ENCODE measurements around the gene GAREM1. TPM values are rescaled to one million over a fixed set of nuclear protein-coding genes. Genes with fewer than 3 reads are reported as not detected.

The GAREM1 gene
- polyA plus RNA-seq, 1 of the 3 experiments (the other 2 are of a cell fraction): 2.8 TPM

DNA sequence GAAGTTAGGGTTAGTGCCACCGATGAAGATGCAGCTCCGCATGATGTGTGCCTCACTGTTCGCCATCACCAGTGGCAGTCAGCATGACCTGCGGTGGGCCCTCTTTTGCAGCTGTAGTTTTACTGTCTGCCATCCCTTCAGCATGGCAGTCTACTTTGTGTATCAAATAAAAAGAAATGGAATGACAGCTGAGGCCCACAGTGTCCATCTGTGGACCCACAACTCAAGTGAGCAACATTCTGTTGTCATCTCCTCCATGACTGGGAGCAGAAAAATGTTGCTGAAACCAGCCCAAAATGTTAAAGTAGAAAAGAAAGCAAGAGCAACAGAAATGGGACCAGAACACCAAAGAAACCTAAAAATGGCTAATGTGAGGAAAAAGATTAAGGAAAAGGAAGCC is 152.1 kb downstream of the GAREM1 start:
- Histone ChIP-seq H3K27ac (ENCODE audit: low read depth in 2 of 2, low read length in 1 of 2) (peak overlapping the region in 1 of 2 experiments; percentile 85; a peak in 2 of 4 replicates), H3K4me1 (ENCODE audit: control insufficient read depth in 1 of 2, insufficient read depth in 2 of 2, low read depth in 1 of 2, low read length in 1 of 2) (peaks cover 0 to 19% of the 10 kb centered on the region in 2 experiments; a peak in 2 of 4 replicates), H3K36me3 (replicated peaks in 1 of 2; ENCODE audit: control insufficient read depth in 1 of 2, insufficient read depth in 2 of 2, low read length in 1 of 2) (no peaks in the 10 kb centered on the region), H3K4me2 (no peak overlapping the region), H3K79me2 (ENCODE audit: insufficient read depth) (no peaks in the 10 kb centered on the region), H3K9me3 (no peaks in the 10 kb centered on the region), H3K9ac (no peak overlapping the region), H4K20me1 (ENCODE audit: insufficient read depth) (no peaks in the 10 kb centered on the region), H2AFZ (ENCODE audit: low read depth) (no peak overlapping the region), H3K4me3 (ENCODE audit: low read depth in 2 of 2, low read length in 1 of 2) (no peak overlapping the region), H3K9me2 (no peaks in the 10 kb centered on the region), H3F3A (replicated peaks; ENCODE audit: insufficient read depth) (peaks cover 16% of the 10 kb centered on the region), H3K27me3 (ENCODE audit: insufficient read depth) (no peaks in the 10 kb centered on the region)
- ChIA-PET CTCF (interaction anchor here (1.4 kb wide), 1 partner anchor 152 kb away, joined by 4 read pairs; the partner anchor contains the start of gene GAREM1), POLR2A (no interaction called here)
- DNase-seq: no peak
- TF ChIP-seq, protein P1, sequence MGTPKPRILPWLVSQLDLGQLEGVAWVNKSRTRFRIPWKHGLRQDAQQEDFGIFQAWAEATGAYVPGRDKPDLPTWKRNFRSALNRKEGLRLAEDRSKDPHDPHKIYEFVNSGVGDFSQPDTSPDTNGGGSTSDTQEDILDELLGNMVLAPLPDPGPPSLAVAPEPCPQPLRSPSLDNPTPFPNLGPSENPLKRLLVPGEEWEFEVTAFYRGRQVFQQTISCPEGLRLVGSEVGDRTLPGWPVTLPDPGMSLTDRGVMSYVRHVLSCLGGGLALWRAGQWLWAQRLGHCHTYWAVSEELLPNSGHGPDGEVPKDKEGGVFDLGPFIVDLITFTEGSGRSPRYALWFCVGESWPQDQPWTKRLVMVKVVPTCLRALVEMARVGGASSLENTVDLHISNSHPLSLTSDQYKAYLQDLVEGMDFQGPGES (IDR thresholded peaks at IDR 0.05; ENCODE audit: low read depth, low read length): no peak
- TF ChIP-seq, protein P2, sequence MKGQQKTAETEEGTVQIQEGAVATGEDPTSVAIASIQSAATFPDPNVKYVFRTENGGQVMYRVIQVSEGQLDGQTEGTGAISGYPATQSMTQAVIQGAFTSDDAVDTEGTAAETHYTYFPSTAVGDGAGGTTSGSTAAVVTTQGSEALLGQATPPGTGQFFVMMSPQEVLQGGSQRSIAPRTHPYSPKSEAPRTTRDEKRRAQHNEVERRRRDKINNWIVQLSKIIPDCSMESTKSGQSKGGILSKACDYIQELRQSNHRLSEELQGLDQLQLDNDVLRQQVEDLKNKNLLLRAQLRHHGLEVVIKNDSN (IDR thresholded peaks at IDR 0.05; ENCODE audit: borderline replicate concordance, low read depth): no peak
- TF ChIP-seq TAF1 (IDR thresholded peaks at IDR 0.05; ENCODE audit: borderline replicate concordance, low read depth, low read length): no peak
- 98% methylated on average over 4 of the region's 4 CpGs for WGBS (ENCODE audit: low lambda C conversion rate)

DNA sequence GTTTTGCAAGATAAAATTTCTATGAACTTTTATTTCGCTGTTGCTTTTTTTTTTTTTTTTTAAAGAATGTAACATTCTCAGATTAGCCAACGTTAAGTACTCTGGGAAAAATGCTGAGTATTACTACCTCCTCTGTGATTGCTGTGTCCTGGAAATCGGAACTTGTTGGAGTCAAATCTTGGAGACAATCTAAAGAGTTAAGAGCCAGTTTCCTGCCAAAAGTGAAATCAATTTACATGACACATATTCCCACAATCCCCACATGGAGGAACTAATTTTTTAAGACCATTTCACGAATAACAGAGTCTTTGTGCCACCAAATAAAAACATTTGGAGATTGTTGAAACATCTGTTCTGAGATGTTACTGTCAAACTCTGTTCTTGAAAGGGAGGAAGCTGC is 153.0 kb downstream of the GAREM1 start:
- peak overlapping the region; percentile 19; the same call in 1 of the 2 replicates for H3K9ac ChIP-seq
- DNase-seq: no peak
- no peaks in the 10 kb centered on the region for H3K79me2 ChIP-seq (ENCODE audit: insufficient read depth)
- peak overlapping the region; percentile 19 to 85; a peak in 3 of 4 replicates for H3K27ac ChIP-seq (ENCODE audit: low read depth in 2 of 2, low read length in 1 of 2)
- no peaks in the 10 kb centered on the region for H4K20me1 ChIP-seq (ENCODE audit: insufficient read depth)
- peaks cover 0 to 19% of the 10 kb centered on the region in 2 experiments; a peak in 2 of 4 replicates for H3K4me1 ChIP-seq (ENCODE audit: control insufficient read depth in 1 of 2, insufficient read depth in 2 of 2, low read depth in 1 of 2, low read length in 1 of 2)
- no peaks in the 10 kb centered on the region for H3K9me2 ChIP-seq
- peak overlapping the region; percentile 39; the same call in 1 of the 2 replicates for H2AFZ ChIP-seq (ENCODE audit: low read depth)
- H3K4me3 ChIP-seq (ENCODE audit: low read depth in 2 of 2, low read length in 1 of 2): peak overlapping the region in 1 of 2 experiments; percentile 31; a peak in 1 of 4 replicates
- H3F3A ChIP-seq (replicated peaks; ENCODE audit: insufficient read depth): peaks cover 16% of the 10 kb centered on the region
- H3K36me3 ChIP-seq (replicated peaks in 1 of 2; ENCODE audit: control insufficient read depth in 1 of 2, insufficient read depth in 2 of 2, low read length in 1 of 2): no peaks in the 10 kb centered on the region
- H3K27me3 ChIP-seq (ENCODE audit: insufficient read depth): no peaks in the 10 kb centered on the region
- POLR2A ChIA-PET: no interaction called here
- 23% methylated on average over 4 of the region's 4 CpGs for WGBS (ENCODE audit: low lambda C conversion rate)
- H3K9me3 ChIP-seq: no peaks in the 10 kb centered on the region
- H3K4me2 ChIP-seq: peak overlapping the region; percentile 45
- TF ChIP-seq TCF12 (IDR thresholded peaks at IDR 0.05): peak; percentile 47; the same call in 1 of the 2 replicates
- no peak for TF ChIP-seq RXRA (IDR thresholded peaks at IDR 0.05; ENCODE audit: borderline replicate concordance, low read depth)
- peak; percentile 17; the same call in 1 of the 2 replicates for TF ChIP-seq NFIC (IDR thresholded peaks at IDR 0.05; ENCODE audit: borderline replicate concordance)
- no peak for TF ChIP-seq TAF1 (IDR thresholded peaks at IDR 0.05; ENCODE audit: borderline replicate concordance, low read depth, low read length)
- CTCF ChIA-PET: no interaction called here

DNA sequence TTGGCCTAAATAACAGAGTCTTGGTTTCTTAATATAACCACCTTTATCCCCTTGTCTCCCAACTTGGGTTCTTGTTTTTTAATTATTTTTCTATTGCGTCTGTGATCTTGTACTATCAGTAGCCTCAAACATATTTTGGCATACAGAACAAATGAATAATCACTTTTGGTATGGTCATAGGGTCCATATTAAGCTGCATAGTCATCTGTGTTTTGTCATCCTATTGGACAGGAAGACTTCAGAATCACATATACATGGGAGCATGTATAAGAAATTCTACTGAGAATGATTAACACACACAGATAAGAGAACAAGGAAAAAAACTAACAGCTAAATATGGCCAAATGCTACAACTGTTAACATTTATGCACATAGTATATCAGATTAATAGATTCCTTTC is 154.8 kb downstream of the GAREM1 start:
- Histone ChIP-seq H3K4me2 (no peak overlapping the region), H3K27ac (ENCODE audit: low read depth in 2 of 2, low read length in 1 of 2) (peak overlapping the region in 1 of 2 experiments; percentile 85; a peak in 2 of 4 replicates), H3K9ac (no peak overlapping the region), H4K20me1 (ENCODE audit: insufficient read depth) (no peaks in the 10 kb centered on the region), H3K4me1 (ENCODE audit: control insufficient read depth in 1 of 2, insufficient read depth in 2 of 2, low read depth in 1 of 2, low read length in 1 of 2) (peaks cover 2 to 19% of the 10 kb centered on the region in 2 experiments; a peak in 3 of 4 replicates), H3K36me3 (replicated peaks in 1 of 2; ENCODE audit: control insufficient read depth in 1 of 2, insufficient read depth in 2 of 2, low read length in 1 of 2) (no peaks in the 10 kb centered on the region), H3K79me2 (ENCODE audit: insufficient read depth) (no peaks in the 10 kb centered on the region), H3K9me2 (no peaks in the 10 kb centered on the region), H3K9me3 (no peaks in the 10 kb centered on the region), H3K27me3 (ENCODE audit: insufficient read depth) (no peaks in the 10 kb centered on the region), H3K4me3 (ENCODE audit: low read depth in 2 of 2, low read length in 1 of 2) (no peak overlapping the region), H3F3A (replicated peaks; ENCODE audit: insufficient read depth) (peaks cover 19% of the 10 kb centered on the region), H2AFZ (ENCODE audit: low read depth) (no peak overlapping the region)
- ChIA-PET POLR2A (no interaction called here), CTCF (interaction anchor here (0.6 to 1.6 kb wide), 4 partner anchors 9 to 222 kb away, joined by 3 to 6 read pairs (median 3); partner anchors contain the start of gene GAREM1)
- TF ChIP-seq FOXJ3 (CRISPR knock-in tag; IDR thresholded peaks at IDR 0.05) (no peak), TCF12 (IDR thresholded peaks at IDR 0.05) (0 out of 2 replicates have a peak, but pooled peaks have one; percentile 26)
- 53% methylated on average over 1 of the region's 1 CpG for WGBS (ENCODE audit: low lambda C conversion rate)
- no peak for DNase-seq
